Epithelial cell of alveolus of lung (primary cell): ENCODE data around the gene FZD2. TPM values are rescaled to one million over a fixed set of nuclear protein-coding genes. Genes with fewer than 3 reads are reported as not detected.

Experiments
- total RNA-seq: library from RNA; depleted of rRNA; stranded (reverse); fragments of >200 nt; gene quantifications from 2 replicates; pipeline ENCODE4 v1.2.1, GENCODE V29; 2015

FZD2 gene
- total RNA-seq, result 19.4 and 32.3 TPM in 2 replicates

DNA sequence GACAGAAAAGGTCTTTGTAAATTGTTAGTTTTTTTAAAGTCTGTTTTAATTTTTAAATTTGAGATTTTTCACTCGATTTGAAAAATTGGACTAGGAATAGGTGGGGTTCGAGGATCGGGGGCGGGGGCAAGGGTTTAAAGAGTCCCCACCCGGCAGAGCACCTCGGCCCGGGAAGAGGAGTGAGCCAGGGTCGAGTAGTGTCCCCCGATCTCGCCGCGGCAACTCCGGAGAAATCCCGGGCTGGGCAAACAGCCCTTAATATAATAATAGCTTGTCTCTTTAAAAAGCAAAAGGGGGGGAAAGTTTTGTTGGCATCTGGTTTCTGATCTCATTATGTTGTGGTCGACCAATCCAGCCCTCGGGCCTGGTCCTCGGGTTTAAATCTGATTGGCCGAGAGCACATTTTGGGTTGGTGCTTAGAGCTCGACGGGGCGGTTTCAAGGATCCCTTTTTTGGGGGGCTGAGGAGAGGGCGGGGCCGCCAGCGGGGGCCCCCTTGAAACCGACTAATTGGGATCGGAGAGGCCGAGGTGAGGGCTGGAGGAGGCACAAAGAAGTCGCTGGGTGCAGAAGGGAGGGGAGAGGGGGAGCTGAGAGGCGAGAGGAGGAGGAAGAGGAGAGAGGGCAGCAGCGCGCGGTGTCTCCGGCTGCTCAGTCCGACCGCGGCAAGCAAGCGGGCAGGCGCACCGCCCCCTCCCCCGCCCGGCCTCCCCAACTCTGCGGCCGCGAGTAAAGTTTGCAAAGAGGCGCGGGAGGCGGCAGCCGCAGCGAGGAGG lies at the start of gene FZD2:
Gene FZD2 (plus strand): TSS at position 653 of the 775 bp plus-strand sequence. CDS start 205 bp downstream, outside the sequence.

Other genes starting within 250 kb of the FZD2 start
- gene RUNDC3A, start 248.9 kb upstream of the FZD2 start, total RNA-seq, result not detected in 2 replicates
- gene SLC25A39, start 232.7 kb upstream of the FZD2 start, total RNA-seq, result 74.3 and 86.6 TPM in 2 replicates
- gene GRN, start 212.2 kb upstream of the FZD2 start, total RNA-seq, result 345 and 607 TPM in 2 replicates
- gene FAM171A2, start 193.6 kb upstream of the FZD2 start, total RNA-seq, result 7.9 and 23.6 TPM in 2 replicates
- gene ITGA2B, start 167.8 kb upstream of the FZD2 start, total RNA-seq, result under 0.01 and 0.56 TPM in 2 replicates
- gene GPATCH8, start 54.1 kb upstream of the FZD2 start, total RNA-seq, result 11.8 and 27.1 TPM in 2 replicates
- gene MEIOC, start 99.0 kb downstream of the FZD2 start, total RNA-seq, result 0.13 TPM in 1 of 2 replicates, not detected in the other
- gene CCDC43, start 132.3 kb downstream of the FZD2 start, total RNA-seq, result 20.6 and 21.2 TPM in 2 replicates
- gene DBF4B, start 151.2 kb downstream of the FZD2 start, total RNA-seq, result 6.1 and 8.2 TPM in 2 replicates
- under 0.01 and 0.64 TPM in 2 replicates for gene ADAM11, start 201.5 kb downstream of the FZD2 start, total RNA-seq